Bronchial epithelial cell (primary cell): Measurements from ENCODE around the gene ERVMER34-1. TPM values are rescaled to one million over a fixed set of nuclear protein-coding genes. Genes with fewer than 3 reads are reported as not detected.

ENCODE experiments used
- DNase-seq: peaks from one replicate; pipeline ENCODE4 v3.0.0-alpha.2; 2010; ENCODE audit warnings: low read depth
- FAIRE-seq: peaks from 2 replicates; lab custom pipeline; 2011; peaks lifted over from hg19 to GRCh38; lab: Jason Lieb, UNC
- H3K27me3 ChIP-seq: 2 replicates; pipeline ENCODE4 v1.5.1; 2011; ENCODE audit warnings: low read length; ENCODE audit not compliant: control insufficient read depth, insufficient read depth
- H3K36me3 ChIP-seq: 2 replicates; pipeline ENCODE4 v1.5.1; 2011; ENCODE audit warnings: low read length; ENCODE audit not compliant: control insufficient read depth, insufficient read depth
- H3K4me3 ChIP-seq: 2 replicates; pipeline ENCODE4 v1.5.1; 2011; ENCODE audit warnings: mild to moderate bottlenecking, low read depth, low read length, control low read depth
- CTCF ChIP-seq: IDR thresholded peaks from 2 replicates; pipeline ENCODE4 v1.5.1; 2011; ENCODE audit warnings: mild to moderate bottlenecking, moderate library complexity, low read length, control low read depth, inconsistent platforms; ENCODE audit not compliant: insufficient read depth, severe bottlenecking
- total RNA-seq: library from RNA; depleted of rRNA; stranded (reverse); fragments of >200 nt; gene quantifications from 2 replicates; pipeline ENCODE4 v1.2.1, GENCODE V29; 2014

Gene ERVMER34-1
- total RNA-seq, 1 donor from 2014 or later, result 3.2 TPM

GRCh38 chr4:52729586-52729985 is 21.6 kb downstream of the ERVMER34-1 start:
- Histone ChIP-seq H3K27me3 (no peaks in the 10 kb centered on the region), H3K36me3 (no peaks in the 10 kb centered on the region), H3K4me3 (no peak overlapping the region)
- no peak for TF ChIP-seq CTCF
- DNase-seq (no peak), FAIRE-seq (no peak)

- H3K27me3 ChIP-seq, result no peaks in the 10 kb centered on the region
- no peak for TF ChIP-seq CTCF
- H3K4me3 ChIP-seq, result no peak overlapping the region
- FAIRE-seq (no peak), DNase-seq (no peak)
- no peaks in the 10 kb centered on the region for H3K36me3 ChIP-seq
These were observed 22.5 kb downstream of the ERVMER34-1 start for GRCh38 chr4:52728691-52729240.

GRCh38 chr4:52726826-52727580 is 24.2 kb downstream of the ERVMER34-1 start:
- FAIRE-seq (no peak), DNase-seq (no peak)
- Histone ChIP-seq H3K4me3 (no peak overlapping the region), H3K36me3 (no peaks in the 10 kb centered on the region), H3K27me3 (no peaks in the 10 kb centered on the region)
- no peak for TF ChIP-seq CTCF

GRCh38 chr4:52721968-52722815 is 29.0 kb downstream of the ERVMER34-1 start:
- Histone ChIP-seq H3K36me3 (no peaks in the 10 kb centered on the region), H3K4me3 (peak overlapping the region; percentile 64), H3K27me3 (no peaks in the 10 kb centered on the region)
- DNase-seq (peak; percentile 93), FAIRE-seq (peak; percentile 86)
- TF ChIP-seq CTCF, result no peak

GRCh38 chr4:52718123-52718522 is 33.1 kb downstream of the ERVMER34-1 start:
- FAIRE-seq, result no peak
- no peak for TF ChIP-seq CTCF
- Histone ChIP-seq H3K4me3 (no peak overlapping the region), H3K27me3 (no peaks in the 10 kb centered on the region), H3K36me3 (peaks cover 10% of the 10 kb centered on the region)
- DNase-seq, result peak; percentile 63
